GM12875 (cell line): ENCODE data around the gene RNF167.
A peak's percentile ranks its signal among the peaks of the same experiment; 100 is the strongest.

Source experiments
- H3K4me3 ChIP-seq: one replicate; pipeline ENCODE4 v1.5.1; 2011; ENCODE audit warnings: low read depth, low read length, control low read depth
- TF ChIP-seq, protein P1 (sequence below): IDR thresholded peaks from 2 replicates; pipeline ENCODE4 v1.5.1; 2011; ENCODE audit warnings: low read depth, mild to moderate bottlenecking, control low read depth, inconsistent platforms, low read length, moderate library complexity, borderline replicate concordance; ENCODE audit not compliant: insufficient read depth

The RNF167 gene

DNA sequence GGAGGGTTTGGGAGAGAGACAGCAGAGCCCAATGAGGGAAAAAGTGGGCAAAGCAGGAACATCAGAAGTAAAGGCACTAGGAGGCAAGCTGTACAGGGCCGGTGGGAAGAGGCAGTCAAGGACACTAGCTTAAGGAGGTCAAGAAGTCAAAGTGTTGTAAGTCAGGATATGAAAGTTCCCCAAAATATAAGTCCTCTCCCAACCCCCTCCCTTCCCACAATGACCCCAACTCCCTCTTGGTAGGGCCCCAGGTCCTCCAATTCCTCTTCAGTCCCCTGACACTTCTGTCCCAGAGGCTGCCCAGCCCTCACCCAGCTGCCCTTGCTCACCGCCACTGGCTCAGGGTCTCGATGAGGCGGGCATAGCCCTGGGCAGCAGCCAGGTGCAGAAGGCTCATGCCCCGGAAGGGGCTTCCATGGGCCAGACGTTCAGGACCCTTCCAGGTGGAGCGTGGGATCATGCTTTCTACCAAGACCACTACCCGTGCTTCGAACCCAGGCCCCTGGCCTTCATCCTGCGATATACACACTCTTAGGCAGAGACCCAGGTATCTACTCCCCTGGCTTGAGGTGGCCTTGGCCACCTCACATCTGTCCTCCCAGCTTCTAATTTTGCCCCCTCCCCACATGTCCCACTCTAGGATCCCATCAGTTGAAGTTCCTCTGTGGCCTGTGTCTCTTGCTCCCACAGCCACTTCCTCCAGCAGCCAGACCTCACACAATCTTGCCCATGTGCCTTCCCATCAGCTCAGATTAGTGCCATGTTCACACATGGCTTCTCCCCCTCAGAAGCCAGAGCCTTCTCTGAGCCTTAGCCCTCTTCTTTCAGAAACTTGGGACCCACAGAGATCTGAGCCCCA, 33.4 kb downstream of the RNF167 start:
- TF ChIP-seq, protein P1, sequence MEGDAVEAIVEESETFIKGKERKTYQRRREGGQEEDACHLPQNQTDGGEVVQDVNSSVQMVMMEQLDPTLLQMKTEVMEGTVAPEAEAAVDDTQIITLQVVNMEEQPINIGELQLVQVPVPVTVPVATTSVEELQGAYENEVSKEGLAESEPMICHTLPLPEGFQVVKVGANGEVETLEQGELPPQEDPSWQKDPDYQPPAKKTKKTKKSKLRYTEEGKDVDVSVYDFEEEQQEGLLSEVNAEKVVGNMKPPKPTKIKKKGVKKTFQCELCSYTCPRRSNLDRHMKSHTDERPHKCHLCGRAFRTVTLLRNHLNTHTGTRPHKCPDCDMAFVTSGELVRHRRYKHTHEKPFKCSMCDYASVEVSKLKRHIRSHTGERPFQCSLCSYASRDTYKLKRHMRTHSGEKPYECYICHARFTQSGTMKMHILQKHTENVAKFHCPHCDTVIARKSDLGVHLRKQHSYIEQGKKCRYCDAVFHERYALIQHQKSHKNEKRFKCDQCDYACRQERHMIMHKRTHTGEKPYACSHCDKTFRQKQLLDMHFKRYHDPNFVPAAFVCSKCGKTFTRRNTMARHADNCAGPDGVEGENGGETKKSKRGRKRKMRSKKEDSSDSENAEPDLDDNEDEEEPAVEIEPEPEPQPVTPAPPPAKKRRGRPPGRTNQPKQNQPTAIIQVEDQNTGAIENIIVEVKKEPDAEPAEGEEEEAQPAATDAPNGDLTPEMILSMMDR: no peak

DNA sequence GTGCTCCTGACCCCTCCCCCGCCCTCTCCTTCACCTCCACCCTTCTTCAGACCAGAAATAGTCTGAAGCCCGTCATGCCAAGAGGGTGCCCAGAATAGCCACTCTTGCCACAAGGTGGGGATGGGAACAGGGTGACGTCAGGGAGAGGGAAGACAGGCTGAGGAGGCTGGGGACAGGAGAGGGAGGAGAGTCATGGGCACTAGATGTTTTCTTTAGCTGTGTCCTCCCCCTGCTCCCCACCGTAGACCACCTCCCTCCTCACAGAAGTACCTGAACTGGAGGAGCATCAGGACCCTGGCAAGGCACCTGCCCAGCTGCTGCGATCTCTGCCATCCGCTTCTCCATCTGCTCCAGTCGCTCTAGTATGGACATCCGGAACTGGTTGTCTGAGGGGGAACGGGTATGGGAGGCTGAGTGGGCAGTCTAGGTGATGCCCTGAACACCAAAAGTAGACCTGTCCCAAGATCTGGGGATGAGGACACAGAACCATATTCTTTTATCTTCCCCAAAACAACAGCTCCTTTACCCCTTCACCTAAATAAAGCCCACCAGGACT, 34.1 kb downstream of the RNF167 start:
- H3K4me3 ChIP-seq: no peak overlapping the region
- TF ChIP-seq, protein P1: no peak

More for the DNA sequence above, 33.4 kb downstream of the RNF167 start:
- no peak overlapping the region for H3K4me3 ChIP-seq

DNA sequence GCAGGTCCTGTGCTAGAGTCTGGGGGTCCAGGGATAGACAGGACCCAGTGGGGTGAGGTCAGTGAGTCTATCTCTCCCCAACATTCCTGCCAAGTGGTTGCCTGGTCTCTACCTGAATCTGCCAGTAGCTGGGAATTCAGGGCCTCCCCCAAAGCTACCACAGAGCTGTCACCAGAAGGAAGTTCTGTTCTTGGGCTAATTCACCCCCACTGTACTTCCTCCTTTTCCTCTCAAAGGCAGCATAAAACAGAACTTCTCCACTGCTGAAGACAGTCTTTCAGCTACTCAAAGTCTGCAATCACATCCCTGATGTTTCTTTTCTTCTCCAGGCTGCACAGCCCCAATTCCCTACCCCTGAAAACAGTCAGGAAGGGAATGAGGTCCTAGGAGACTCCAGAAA, 38.7 kb downstream of the RNF167 start:
- no peak overlapping the region for H3K4me3 ChIP-seq
- TF ChIP-seq, protein P1: no peak

DNA sequence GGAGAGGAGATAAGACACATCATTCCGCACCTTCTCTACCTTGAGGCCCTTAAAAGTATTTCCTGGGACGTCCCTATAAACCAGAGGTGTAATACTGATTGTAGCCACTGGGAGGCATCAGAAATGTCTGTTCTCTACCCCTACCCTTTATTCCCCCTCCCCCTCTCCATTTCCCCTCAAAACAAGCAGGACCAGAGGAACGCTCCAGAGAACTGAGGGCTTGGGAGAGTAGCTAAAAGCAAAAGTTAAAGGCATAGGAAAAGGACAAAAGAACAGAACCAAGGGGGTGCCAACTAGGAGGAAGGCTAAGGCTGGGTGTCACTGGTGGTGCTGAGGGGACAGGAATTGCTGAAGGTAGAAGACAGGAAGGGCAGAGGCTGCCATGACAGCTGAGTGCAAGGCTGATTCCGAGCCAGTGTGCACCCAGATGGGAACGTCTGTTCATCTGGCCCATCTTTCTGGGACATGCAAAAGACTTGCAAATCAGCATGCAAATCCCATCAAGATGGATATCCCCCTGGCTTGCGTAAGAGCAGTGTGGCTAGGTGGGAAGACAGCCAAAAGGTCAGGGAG, 40.7 kb downstream of the RNF167 start:
- no peak overlapping the region for H3K4me3 ChIP-seq
- TF ChIP-seq, protein P1: peak; percentile 59

DNA sequence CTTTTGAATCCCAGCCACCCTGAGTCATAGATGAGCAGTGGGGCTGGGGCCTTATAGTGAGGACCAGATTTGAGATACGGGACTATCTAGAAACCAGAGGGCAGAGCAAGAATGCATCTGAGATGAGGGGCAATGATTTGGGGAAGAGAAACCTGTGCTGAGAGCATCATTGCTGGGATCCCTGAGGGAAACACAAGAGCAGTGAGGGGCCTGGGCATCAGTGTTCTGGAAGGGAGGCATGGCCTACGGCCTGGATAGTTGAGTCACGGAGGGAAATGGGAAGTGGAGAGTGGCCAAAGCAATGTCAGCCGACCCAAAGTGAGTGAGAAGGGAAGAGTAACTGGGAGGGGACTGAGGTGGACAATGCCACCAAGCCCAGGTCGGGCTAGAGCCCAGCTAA, 42.2 kb downstream of the RNF167 start:
- TF ChIP-seq, protein P1: no peak
- H3K4me3 ChIP-seq: no peak overlapping the region

DNA sequence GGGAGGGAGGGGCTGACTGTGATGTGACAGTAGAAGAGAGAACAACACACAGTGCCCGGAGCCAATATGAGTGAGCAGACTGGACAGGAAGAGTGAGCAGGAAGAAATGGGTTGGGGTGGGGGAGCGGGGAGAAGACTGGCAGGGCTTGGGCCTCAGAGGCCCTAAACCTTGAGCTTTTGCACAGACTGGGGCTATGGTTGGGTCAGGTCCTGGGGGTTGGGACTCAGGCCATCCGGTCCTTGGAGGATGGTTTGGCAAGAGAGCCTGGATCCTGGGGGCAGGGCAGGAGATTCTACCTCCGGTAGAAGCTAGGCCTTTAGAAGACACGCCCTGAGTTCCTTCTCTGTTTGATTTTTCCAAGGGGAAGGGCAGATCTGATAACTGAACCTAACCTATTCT, 46.3 kb downstream of the RNF167 start:
- TF ChIP-seq, protein P1: no peak
- peak overlapping the region; percentile 100 for H3K4me3 ChIP-seq
